GM21529 (cell line): ENCODE measurements around the gene FAM131C.
"Not testable (repeated sequence)": the region's sequence is repeated elsewhere in the genome, so short reads cannot be mapped to it uniquely, and the experiment has no call there.

Experiments used
- ATAC-seq: cut with Tn5 transposase; IDR thresholded peaks from one replicate; pipeline ENCODE4 v1.9.1; 2021; ENCODE audit not compliant: unreplicated experiment

FAM131C gene

GRCh38 chr1:16107039-16107438 lies 33.6 kb upstream of the FAM131C start:
- not testable (repeated sequence) for ATAC-seq

GRCh38 chr1:16101623-16102022 lies 28.2 kb upstream of the FAM131C start:
- ATAC-seq: no peak

GRCh38 chr1:16099412-16099811 lies 26.0 kb upstream of the FAM131C start:
- ATAC-seq: no peak

DNA sequence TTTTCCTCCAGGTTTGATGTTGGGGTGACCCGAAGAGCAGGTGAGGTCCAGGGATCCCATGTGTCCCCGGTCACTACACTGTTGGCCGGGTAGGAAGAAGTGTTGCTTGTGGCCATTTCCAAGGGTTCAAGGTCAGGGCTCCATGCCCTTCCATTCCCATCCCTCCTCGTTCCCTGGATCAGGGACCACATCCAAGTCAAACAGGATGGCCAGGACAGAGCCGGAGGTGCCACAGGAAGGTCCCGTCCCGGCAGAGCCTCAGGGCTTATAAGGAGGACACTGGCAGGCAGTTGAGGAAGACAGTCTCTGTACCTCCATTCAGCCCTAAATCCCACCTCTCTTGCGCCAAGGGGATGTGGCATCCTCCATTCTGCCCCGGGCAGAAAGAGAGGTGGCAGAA lies 22.0 kb upstream of the FAM131C start:
- no peak for ATAC-seq

- no peak for ATAC-seq
These were observed 21.2 kb upstream of the FAM131C start for GRCh38 chr1:16094453-16095158.

- ATAC-seq: no peak
These were observed 20.2 kb upstream of the FAM131C start for GRCh38 chr1:16093611-16094010.

DNA sequence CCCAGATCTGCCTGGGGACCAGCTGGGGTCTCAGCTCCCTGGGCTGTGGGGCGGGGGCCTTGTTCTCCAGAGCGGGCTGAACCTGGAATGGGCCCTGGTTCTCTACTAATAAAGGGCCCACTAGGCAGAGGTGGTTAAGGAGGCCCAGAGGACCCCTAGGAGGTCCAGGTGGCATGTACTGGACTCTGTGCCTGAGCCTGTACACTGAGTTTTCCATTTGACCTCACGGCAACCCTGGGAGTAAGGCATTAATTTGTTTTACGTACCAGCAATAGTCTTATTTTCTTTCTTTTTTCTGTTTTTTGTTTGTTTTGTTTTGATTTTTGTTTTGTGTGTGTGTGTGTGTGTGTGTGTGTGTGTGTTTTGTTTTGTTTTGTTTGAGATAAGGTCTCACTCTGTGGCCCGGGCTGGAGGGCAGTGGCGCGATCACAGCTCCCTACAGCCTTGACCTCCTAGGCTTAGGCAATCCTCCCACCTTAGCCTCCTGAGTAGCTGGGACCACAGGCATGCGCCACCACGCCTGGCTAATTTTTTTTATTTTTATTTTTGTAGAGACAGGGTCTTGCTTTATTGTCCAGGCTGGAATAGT lies 19.6 kb upstream of the FAM131C start:
- no peak for ATAC-seq

DNA sequence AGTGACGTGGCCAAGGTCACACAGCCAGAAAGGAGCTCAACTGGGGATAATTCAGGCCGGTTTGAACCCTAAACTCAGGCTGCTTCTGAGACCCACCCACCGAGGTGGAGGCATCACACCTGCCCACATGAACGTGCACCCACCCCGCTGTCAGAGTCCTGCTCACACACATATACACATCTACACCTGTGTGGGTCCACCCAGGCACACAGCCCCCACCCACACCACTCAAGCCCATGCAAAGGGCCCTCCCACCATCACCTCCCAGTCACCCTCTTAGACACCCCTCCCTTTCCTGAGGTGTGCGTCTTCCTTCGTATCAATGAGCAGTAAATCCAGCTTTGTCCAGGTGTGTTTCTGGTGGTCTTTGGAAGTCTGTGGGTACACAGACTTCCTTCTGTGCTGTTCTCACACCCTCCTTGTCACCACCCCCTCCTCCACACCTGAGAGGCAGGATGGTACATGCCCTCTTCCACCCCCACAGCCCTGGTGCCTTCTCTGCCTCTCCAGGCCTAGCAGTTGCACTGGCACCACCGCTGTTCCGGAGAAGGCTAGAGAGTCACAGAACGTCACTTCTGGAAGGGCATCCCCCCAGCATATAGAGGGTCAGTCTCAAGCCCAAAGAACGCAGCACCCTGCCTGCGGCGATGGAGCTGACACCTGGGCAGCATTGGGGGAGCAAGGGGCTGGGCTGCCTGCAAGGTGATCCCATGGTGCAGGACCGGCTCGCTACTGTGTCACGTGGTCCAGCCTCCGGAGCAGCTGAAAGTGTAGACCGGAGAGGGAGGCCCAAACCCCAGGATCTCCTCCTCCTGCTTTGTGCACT lies 18.9 kb upstream of the FAM131C start:
- no peak for ATAC-seq

GRCh38 chr1:16091296-16091695 lies 17.8 kb upstream of the FAM131C start:
- no peak for ATAC-seq

DNA sequence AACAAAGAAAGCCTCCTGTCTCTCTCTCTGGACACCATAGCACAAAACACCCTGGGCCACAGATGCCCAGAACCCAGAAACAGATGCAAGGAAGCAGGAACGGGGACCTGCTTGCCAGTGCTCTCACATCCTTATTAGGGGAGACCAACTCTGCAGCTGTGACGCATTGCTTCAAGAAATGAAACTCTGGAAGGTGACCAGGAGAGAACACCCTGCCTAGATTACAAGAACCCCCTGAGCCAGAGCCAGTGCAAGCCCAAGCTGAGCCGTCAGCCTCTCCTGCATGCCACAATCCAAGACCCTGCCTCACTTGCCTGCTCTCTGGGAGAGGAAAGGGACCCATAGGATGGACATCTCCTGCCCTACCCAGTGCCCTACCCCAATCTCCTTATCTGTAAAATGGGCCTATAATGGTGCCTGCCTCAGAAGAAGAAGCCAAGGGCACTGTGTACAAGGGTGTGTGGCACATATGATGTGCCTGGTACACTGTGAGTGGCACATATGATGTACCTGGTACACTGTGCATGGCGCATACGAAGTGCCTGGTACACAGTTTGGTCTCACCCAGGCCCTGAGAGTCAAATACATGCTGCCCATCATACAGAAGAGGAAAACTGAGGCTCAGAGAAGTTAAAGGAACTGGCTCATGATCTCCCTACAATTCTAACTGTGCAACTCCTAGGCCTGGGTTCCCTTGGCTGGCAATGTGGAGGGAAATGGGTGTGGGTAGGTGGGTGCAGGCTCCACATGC lies 16.8 kb upstream of the FAM131C start:
- no peak for ATAC-seq

GRCh38 chr1:16088996-16089395 lies 15.5 kb upstream of the FAM131C start:
- ATAC-seq: no peak

- no peak for ATAC-seq
These were observed 15.0 kb upstream of the FAM131C start for GRCh38 chr1:16088351-16088911.

DNA sequence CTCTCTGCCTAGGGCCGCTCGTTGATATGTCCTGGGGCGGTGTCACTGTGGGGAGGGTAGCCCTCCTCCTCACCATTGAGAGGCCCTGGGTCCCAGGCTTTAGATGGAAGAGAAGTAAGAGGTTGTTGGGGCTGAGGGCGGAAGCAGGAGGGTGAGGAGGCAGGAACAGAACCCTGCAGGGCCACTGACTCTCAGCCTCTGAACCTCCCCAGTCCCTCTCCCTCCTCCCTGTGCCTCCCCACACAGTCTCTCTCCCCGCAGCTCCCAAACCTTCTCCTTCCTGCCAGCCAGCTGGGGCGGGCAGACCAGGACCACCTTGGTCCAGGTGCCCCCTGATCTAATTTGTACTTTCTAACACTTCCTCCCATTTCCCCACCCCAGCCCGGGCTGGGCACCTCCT lies 14.3 kb upstream of the FAM131C start:
- no peak for ATAC-seq

DNA sequence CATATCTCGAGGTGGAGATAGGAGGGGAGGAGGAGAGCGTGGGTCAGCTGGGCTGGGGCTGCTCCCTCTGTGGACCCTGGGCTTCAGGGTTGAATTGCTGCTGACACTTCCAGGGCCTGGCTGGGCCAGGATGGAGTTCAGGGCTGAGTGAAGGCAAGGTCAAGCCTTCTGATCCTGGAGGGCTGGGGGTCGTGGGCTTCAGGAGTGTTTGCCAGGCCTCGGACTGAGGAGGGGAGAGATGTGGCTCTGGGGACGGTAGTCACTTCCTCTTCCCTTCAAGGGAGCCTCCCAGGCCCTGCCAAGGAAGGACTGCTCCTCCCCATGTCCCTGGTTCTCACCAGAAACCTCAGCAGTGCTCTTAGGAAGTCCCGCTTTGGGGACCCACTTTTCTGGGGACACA lies 12.1 kb upstream of the FAM131C start:
- no peak for ATAC-seq

DNA sequence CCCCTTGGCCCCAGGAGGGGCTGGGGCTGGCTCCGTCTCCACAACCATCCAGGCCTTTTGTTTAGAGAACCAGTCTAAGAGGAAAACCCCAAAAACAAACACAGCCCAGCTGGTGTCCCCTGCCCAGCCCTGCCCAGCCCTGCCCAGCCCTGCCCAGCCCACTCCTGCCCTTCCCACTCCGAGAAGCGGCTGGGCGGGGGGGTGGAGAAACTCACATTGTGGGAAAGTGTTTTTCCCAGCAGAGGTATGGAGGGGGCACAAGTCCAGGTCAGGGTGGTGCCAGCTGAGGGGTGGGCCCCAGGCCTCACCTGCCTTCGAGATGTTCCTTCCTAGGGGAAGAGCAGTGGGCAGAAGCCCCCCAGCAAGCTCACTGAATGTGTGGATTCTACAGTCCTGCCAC lies 10.0 kb upstream of the FAM131C start:
- ATAC-seq: no peak

- ATAC-seq: no peak
These were observed 9.0 kb upstream of the FAM131C start for GRCh38 chr1:16082283-16083038.

- ATAC-seq: no peak
These were observed 8.2 kb upstream of the FAM131C start for GRCh38 chr1:16081636-16082035.

- no peak for ATAC-seq
These were observed 7.1 kb upstream of the FAM131C start for GRCh38 chr1:16080422-16081150.

GRCh38 chr1:16078925-16079656 lies 5.6 kb upstream of the FAM131C start:
- peak; percentile 70 for ATAC-seq
